Keratinocyte (primary cell): ENCODE results near the gene LRRC47.

Source experiments
- EZH2 ChIP-seq: IDR thresholded peaks from one replicate; pipeline ENCODE4 v1.6.1; 2012; ENCODE audit warnings: inconsistent platforms, mild to moderate bottlenecking, low read length, moderate library complexity
- TF ChIP-seq, protein P1 (sequence below), 3 experiments: IDR thresholded peaks in 1 of 3; conservative IDR thresholded peaks in 1 of 3; optimal IDR thresholded peaks in 1 of 3; 2 replicates in 2 of 3; 3 replicates in 1 of 3; pipeline versions ENCODE3 to v1.5.1; 2011; ENCODE audit warnings: low read length in 3 of 3, mild to moderate bottlenecking in 3 of 3, moderate library complexity in 2 of 3, control low read depth in 1 of 3, inconsistent platforms in 1 of 3; ENCODE audit not compliant: insufficient read depth in 2 of 3; ENCODE audit errors: extremely low read depth in 1 of 3

GRCh38 chr1:3768811-3769390 is 27.4 kb downstream of the LRRC47 start:
- TF ChIP-seq EZH2: no peak
- TF ChIP-seq, protein P1, sequence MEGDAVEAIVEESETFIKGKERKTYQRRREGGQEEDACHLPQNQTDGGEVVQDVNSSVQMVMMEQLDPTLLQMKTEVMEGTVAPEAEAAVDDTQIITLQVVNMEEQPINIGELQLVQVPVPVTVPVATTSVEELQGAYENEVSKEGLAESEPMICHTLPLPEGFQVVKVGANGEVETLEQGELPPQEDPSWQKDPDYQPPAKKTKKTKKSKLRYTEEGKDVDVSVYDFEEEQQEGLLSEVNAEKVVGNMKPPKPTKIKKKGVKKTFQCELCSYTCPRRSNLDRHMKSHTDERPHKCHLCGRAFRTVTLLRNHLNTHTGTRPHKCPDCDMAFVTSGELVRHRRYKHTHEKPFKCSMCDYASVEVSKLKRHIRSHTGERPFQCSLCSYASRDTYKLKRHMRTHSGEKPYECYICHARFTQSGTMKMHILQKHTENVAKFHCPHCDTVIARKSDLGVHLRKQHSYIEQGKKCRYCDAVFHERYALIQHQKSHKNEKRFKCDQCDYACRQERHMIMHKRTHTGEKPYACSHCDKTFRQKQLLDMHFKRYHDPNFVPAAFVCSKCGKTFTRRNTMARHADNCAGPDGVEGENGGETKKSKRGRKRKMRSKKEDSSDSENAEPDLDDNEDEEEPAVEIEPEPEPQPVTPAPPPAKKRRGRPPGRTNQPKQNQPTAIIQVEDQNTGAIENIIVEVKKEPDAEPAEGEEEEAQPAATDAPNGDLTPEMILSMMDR (optimal IDR thresholded peaks at IDR 0.05 in 1 of 3, IDR thresholded peaks at IDR 0.05 in 1 of 3, conservative IDR thresholded peaks at IDR 0.05 in 1 of 3; ENCODE audit: extremely low read depth in 1 of 3, insufficient read depth in 2 of 3, low read length in 3 of 3): no peak
